GM19025 (cell line): ENCODE measurements around the gene RGS7.
"Not testable (repeated sequence)": the region's sequence is repeated elsewhere in the genome, so short reads cannot be mapped to it uniquely, and the experiment has no call there.

ENCODE experiments used
- ATAC-seq: cut with Tn5 transposase; IDR thresholded peaks from one replicate; pipeline ENCODE4 v1.9.1; 2021; ENCODE audit warnings: mild to moderate bottlenecking, low read depth, moderate library complexity; ENCODE audit not compliant: unreplicated experiment

RGS7 gene

GRCh38 chr1:241217516-241217915 is 139.5 kb downstream of the RGS7 start:
- no peak for ATAC-seq

- ATAC-seq, result no peak
Observed at GRCh38 chr1:241215683-241216082, 141.3 kb downstream of the RGS7 start.

- no peak for ATAC-seq
Observed at GRCh38 chr1:241215203-241215602, 141.8 kb downstream of the RGS7 start.

- no peak for ATAC-seq
Observed at GRCh38 chr1:241213139-241213538, 143.9 kb downstream of the RGS7 start.

GRCh38 chr1:241212628-241213027 is 144.4 kb downstream of the RGS7 start:
- no peak for ATAC-seq

- ATAC-seq, result no peak
Observed at GRCh38 chr1:241208910-241209379, 148.1 kb downstream of the RGS7 start.

- ATAC-seq, result no peak
Observed at GRCh38 chr1:241203817-241204216, 153.2 kb downstream of the RGS7 start.

- no peak for ATAC-seq
Observed at GRCh38 chr1:241202401-241202800, 154.6 kb downstream of the RGS7 start.

GRCh38 chr1:241186716-241187115 is 170.3 kb downstream of the RGS7 start:
- no peak for ATAC-seq

GRCh38 chr1:241181971-241182370 is 175.0 kb downstream of the RGS7 start:
- ATAC-seq, result no peak

- no peak for ATAC-seq
Observed at GRCh38 chr1:241181471-241181870, 175.5 kb downstream of the RGS7 start.

- ATAC-seq, result no peak
Observed at GRCh38 chr1:241180569-241180968, 176.4 kb downstream of the RGS7 start.

- ATAC-seq, result no peak
Observed at GRCh38 chr1:241177660-241178059, 179.3 kb downstream of the RGS7 start.

- no peak for ATAC-seq
Observed at GRCh38 chr1:241172486-241172885, 184.5 kb downstream of the RGS7 start.

- ATAC-seq, result no peak
Observed at GRCh38 chr1:241171991-241172390, 185.0 kb downstream of the RGS7 start.

- ATAC-seq, result no peak
Observed at GRCh38 chr1:241167121-241167630, 189.8 kb downstream of the RGS7 start.

GRCh38 chr1:241166625-241167024 is 190.4 kb downstream of the RGS7 start:
- ATAC-seq, result no peak

GRCh38 chr1:241165256-241165655 is 191.7 kb downstream of the RGS7 start:
- ATAC-seq, result not testable (repeated sequence)

- no peak for ATAC-seq
Observed at GRCh38 chr1:241163363-241163762, 193.6 kb downstream of the RGS7 start.

- no peak for ATAC-seq
Observed at GRCh38 chr1:241161188-241161689, 195.8 kb downstream of the RGS7 start.

- ATAC-seq, result no peak
Observed at GRCh38 chr1:241157435-241157834, 199.6 kb downstream of the RGS7 start.

GRCh38 chr1:241156231-241156965 is 200.6 kb downstream of the RGS7 start:
- ATAC-seq, result no peak
